GM11168 (cell line): Measurements from ENCODE around the gene TAF3.
"Not testable (repeated sequence)": the region's sequence is repeated elsewhere in the genome, so short reads cannot be mapped to it uniquely, and the experiment has no call there.

Experiments used
- in situ Hi-C: fragments of 300-500 bp; cut with MboI; formaldehyde crosslinking; loops from one replicate; pipeline ENCODE4 v1.12.0; 2022; ENCODE audit warnings: low sequenced_read_pairs; ENCODE audit not compliant: unreplicated experiment

TAF3 gene

DNA sequence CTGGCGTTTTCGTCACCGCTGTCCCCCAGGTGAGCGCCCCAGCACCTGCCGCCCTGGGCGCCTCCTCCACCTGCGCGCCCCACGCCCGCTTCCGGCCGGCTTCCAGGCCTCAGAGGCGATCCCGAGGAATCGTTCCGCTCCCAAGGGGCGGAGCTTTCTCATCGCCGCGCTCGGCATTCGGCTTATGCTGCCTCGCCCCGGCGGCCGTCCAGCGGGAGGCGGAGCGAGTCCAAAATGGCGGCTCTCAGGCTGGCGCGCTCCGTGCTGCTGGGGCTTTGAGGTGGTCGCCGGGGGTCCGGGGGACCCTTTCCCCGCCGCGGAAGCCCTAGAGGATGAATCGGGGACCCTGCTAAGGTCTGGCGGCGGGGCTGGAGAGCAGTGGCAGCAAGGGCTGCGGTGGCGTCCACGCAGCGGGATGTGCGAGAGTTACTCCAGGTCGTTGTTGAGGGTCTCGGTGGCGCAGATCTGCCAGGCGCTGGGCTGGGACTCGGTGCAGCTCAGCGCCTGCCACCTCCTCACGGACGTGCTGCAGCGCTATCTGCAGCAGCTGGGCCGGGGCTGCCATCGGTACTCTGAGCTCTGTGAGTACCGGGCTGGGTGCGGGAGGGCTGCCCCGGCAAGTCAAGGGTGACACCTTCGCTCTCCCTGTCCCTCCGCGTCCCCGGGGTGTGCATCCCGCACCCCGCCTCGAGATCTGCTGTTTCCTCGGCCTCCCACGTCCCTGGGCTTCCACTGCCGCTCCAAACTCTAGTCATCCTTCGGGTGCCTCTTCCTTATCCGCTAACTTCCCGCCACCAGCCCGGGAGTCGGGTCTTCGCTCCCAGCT is at the start of gene TAF3:
TAF3 (plus strand) TSS at position 211 of the 826 bp plus-strand sequence; CDS start at position 416, 205 bp downstream.
- in situ Hi-C loops = no loop called here

- in situ Hi-C loops = no loop called here
These were observed 44.2 kb upstream of the TAF3 start for GRCh38 chr10:7773845-7774801.

- in situ Hi-C loops = no loop called here
These were observed 41.5 kb upstream of the TAF3 start for GRCh38 chr10:7776777-7777176.

DNA sequence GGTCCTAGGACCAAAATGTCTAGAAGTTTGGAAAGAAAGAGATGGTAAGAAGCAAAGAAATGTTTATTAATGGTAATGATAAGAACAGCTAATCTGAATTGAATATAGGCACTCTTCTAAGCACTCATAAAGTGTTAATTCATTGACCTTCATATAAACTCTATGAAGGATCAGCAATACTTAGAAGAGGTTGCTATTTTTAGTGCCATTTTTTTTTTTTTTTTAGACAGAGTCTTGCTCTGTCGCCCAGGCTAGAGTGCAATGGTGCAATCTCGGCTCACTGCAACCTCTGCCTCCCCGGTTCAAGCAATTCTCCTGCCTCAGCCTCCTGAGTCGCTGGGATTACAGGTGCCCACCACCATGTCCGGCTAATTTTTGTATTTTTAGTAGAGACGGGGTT is 36.1 kb upstream of the TAF3 start:
- in situ Hi-C loops = not testable (repeated sequence)

GRCh38 chr10:7786430-7786829 is 31.9 kb upstream of the TAF3 start:
- in situ Hi-C loops = no loop called here

DNA sequence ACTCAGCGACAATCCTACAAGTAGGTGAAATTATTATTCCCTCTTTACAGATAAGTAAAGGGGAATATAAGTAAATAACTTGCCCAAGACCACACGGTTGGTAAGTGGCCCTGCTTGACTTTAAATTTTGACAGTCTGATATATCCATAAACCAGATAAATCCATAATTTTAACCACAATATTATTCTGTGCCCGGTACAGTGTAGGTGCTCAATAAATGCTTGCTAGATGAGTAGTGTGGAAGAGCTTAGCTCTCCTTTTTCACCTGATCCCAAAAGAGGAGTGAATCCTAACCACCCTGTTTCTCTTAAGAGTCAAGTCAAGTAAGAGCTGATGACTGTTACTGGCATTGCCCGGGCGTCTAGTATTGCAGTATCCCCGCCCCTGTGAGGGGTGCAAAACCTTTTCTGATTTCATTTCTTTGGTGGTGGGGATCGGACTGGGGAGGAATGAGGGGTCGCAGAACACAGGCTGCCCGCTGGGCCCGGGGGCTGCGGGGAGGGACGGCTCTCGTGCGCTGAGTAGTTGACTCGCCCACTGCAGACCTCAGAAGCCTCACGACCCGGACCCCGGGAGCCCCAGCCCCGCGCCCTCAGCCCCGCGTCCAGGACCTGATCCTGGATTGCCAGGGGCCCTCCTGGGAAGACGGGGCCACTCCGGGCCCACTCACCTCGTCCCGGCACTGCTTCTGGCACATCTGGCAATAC is 31.0 kb upstream of the TAF3 start:
- in situ Hi-C loops = no loop called here

DNA sequence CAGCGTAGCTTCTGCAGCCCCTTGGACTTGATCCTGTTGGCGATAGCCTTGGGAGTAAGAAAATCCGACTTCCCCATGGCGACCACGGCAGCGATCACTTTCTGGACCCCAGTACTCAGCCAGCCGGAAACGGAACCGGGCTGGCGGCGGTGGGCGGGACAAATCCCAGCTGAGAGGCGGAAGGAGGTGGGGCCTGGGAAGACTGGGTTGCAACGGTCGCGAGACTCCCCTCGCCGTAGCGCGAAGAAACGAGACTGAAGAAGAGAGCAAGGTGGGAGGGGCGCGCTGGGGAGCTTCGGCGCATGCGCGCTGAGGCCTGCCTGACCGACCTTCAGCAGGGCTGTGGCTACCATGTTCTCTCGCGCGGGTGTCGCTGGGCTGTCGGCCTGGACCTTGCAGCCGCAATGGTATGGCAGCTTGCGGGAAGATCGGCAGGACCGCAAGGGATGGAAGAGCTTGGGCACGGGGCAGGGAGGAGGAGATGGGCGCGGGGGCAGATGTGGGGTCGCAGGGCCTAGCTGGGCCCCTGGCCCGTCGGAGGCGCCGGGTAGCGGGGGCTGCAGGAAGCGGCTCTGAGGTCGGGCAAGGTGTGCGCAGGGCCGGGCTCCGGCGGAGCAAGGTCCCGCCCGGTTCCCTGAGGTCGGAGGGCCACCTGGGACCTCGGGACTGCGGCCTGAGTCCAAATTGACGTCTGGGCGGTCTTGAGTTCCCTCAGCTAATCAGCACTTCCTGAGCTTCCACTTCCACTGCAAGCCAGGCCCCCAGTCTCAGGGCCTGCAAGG is 30.3 kb upstream of the TAF3 start, which contains the start of the genes ATP5F1C and KIN:
ATP5F1C (plus strand) TSS at position 321 of the 782 bp plus-strand sequence; CDS start at position 352, 31 bp downstream.
KIN (minus strand) TSS at position 137 of the 782 bp plus-strand sequence; CDS start at position 77, 60 bp downstream.
- in situ Hi-C loops = no loop called here

- in situ Hi-C loops = no loop called here
These were observed 29.5 kb upstream of the TAF3 start for GRCh38 chr10:7788639-7789286.

DNA sequence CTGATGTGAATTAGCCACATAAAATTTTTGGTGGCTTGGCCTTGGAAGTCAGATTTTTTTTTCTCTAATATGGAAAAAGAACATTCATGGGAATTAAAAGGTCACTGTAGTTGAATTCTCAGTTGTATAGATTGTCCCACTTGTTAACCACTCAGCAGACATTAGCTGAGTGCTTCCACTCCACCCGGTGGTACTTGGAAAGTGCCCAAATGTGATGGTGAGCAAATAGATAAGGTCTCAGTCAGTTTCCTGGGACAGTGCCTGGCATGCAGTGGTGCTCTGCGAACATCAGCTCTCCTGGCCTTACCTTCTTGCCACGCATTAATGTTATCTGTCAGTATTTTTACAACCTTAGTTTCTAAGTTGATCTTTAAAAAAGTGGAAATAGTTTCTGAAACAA is 28.9 kb upstream of the TAF3 start:
- in situ Hi-C loops = no loop called here

DNA sequence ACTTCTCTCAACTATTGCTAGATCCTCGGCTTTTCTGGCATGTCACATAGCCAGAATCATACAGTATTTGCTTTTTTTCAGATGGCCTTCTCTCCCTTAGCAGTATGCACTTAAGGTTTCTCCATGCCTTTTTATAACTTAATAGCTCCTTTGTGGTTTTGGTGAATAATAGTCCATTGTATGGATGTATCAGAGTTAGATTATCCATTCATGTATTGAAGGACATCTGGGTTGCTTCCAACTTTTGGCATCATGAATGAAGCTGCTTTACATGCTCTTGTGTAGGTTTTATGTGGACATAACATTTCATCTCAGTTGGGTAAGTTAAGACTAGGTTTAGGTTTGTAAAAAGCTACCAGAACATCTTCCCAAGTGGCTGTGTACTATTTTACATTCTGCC is 25.8 kb upstream of the TAF3 start:
- in situ Hi-C loops = no loop called here

- in situ Hi-C loops = no loop called here
These were observed 23.9 kb upstream of the TAF3 start for GRCh38 chr10:7794251-7795026.

DNA sequence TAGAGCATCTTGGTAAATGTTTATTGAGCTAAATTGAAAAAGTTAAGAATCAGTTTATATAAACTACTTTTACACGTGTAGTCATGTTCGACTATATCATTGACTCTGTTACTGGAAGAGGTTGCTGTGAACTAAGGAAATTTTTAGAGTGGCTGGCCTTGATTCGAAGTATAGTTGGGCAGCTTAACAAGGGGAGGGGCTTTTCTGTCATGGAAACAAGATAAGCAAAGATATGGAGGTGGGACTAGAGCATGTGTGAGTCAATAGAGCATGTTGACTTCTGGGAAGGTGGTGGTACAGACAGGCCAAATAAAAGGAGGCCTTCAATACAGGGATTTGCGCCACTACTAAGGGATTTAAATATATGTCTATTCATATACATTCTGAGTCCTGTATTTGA is 22.7 kb upstream of the TAF3 start:
- in situ Hi-C loops = no loop called here

DNA sequence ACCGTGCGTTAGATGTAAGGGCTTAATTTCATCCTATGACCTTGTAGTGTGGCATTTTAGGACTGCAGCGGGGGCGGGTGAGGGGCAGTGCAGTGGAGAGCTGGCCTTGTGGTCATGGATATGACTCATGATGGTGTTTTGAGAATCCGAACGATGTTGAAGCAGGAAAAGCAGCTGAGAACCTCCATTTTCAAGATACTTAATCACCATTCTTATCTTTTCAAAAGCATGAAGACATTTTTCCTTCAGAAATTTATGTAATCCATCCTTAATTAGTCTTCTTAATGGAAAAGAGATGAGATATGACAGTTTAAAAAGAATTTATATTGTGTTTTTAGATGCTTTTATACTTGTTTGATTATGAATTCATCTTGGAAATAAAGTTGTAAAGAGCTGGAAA is 20.7 kb upstream of the TAF3 start:
- in situ Hi-C loops = no loop called here

GRCh38 chr10:7802606-7803005 is 15.7 kb upstream of the TAF3 start:
- in situ Hi-C loops = no loop called here

GRCh38 chr10:7804216-7804615 is 14.1 kb upstream of the TAF3 start:
- in situ Hi-C loops = no loop called here

DNA sequence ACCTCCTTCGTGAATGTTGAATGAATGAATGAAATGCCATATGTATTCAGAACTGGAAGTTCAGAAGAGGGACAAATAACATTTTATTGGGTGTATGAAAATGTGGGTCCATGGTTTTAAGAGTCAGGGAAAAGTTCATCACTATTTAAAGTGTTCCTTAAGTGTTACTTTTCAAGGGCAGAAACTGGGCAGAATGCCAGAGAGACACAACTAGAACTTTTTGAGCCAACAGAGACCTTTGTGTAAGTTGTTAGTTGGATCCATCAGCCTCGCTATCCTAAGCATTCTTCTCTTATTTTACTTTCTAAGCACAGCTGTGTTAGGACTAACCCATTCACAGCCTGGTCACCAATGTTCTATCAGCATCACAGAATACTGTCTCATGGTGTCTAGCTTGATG is 13.6 kb upstream of the TAF3 start:
- in situ Hi-C loops = no loop called here

DNA sequence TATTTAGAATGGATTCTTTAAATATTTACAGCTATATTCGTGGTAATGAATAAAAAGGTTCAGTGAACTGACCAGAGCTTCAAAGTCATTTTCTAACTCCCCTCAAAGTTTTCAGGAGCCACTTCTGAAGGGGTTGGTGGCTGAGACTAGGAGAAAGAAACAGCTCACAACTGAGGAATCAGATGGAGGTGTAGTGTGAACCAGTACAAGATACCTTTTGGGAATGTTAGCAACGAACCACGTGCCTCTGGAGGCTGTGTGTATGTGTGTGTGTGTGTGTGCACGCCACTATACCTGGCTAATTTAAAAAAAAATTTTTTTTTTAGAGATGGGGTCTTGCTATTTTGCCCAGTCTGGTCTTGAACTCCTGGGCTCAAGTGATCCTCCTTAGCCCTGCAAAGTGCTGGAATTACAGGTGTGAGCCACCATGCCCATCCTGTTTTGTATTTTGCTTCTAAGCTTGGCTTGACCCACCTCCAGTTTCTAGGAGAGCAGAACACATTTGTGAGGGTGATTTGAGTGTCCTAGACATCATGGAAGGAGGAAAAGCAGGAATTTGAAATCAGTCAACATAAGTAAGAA is 9.5 kb upstream of the TAF3 start:
- in situ Hi-C loops = no loop called here

DNA sequence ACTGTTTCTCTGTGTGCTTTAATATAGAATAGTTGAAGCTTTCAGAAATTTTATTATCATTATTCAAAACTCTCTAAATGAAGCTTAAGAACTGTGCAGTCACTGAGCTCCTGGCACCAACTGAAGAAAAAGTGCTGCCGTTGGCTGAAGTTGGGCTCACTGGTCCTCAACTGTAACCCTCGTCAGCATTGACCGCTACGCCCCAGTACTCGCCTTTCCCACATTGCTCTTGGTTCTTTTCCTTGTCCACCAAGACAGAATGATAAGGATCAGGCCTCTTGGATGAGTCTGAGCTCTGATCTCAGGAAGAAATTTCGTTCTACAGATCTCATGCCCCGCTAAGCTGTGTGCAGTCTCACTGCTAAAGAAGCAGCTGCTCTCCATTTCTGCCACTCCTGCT is 7.9 kb upstream of the TAF3 start:
- in situ Hi-C loops = no loop called here
